ENCODE results near the gene ST3GAL6. TPM values are rescaled to one million over a fixed set of nuclear protein-coding genes. Genes with fewer than 3 reads are reported as not detected.

ST3GAL6 gene
- total and polyA plus RNA-seq, 2 of the 13 experiments (the other 11 are each of a cell fraction or from before 2014, with no cell fraction given), result 17.5 to 23.2 TPM

- TF ChIP-seq, protein P1, sequence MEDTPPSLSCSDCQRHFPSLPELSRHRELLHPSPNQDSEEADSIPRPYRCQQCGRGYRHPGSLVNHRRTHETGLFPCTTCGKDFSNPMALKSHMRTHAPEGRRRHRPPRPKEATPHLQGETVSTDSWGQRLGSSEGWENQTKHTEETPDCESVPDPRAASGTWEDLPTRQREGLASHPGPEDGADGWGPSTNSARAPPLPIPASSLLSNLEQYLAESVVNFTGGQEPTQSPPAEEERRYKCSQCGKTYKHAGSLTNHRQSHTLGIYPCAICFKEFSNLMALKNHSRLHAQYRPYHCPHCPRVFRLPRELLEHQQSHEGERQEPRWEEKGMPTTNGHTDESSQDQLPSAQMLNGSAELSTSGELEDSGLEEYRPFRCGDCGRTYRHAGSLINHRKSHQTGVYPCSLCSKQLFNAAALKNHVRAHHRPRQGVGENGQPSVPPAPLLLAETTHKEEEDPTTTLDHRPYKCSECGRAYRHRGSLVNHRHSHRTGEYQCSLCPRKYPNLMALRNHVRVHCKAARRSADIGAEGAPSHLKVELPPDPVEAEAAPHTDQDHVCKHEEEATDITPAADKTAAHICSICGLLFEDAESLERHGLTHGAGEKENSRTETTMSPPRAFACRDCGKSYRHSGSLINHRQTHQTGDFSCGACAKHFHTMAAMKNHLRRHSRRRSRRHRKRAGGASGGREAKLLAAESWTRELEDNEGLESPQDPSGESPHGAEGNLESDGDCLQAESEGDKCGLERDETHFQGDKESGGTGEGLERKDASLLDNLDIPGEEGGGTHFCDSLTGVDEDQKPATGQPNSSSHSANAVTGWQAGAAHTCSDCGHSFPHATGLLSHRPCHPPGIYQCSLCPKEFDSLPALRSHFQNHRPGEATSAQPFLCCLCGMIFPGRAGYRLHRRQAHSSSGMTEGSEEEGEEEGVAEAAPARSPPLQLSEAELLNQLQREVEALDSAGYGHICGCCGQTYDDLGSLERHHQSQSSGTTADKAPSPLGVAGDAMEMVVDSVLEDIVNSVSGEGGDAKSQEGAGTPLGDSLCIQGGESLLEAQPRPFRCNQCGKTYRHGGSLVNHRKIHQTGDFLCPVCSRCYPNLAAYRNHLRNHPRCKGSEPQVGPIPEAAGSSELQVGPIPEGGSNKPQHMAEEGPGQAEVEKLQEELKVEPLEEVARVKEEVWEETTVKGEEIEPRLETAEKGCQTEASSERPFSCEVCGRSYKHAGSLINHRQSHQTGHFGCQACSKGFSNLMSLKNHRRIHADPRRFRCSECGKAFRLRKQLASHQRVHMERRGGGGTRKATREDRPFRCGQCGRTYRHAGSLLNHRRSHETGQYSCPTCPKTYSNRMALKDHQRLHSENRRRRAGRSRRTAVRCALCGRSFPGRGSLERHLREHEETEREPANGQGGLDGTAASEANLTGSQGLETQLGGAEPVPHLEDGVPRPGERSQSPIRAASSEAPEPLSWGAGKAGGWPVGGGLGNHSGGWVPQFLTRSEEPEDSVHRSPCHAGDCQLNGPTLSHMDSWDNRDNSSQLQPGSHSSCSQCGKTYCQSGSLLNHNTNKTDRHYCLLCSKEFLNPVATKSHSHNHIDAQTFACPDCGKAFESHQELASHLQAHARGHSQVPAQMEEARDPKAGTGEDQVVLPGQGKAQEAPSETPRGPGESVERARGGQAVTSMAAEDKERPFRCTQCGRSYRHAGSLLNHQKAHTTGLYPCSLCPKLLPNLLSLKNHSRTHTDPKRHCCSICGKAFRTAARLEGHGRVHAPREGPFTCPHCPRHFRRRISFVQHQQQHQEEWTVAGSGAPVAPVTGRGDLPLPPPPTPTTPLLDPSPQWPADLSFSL (CRISPR knock-in tag; IDR thresholded peaks at IDR 0.05), result peak; percentile 46; the same call in 1 of the 2 replicates
- TF ChIP-seq JUND (CRISPR knock-in tag; IDR thresholded peaks at IDR 0.05) (0 out of 2 replicates have a peak, but pooled peaks have one; percentile 42), PATZ1 (CRISPR knock-in tag; IDR thresholded peaks at IDR 0.05) (0 out of 2 replicates have a peak, but pooled peaks have one; percentile 36), ZBTB1 (CRISPR knock-in tag; IDR thresholded peaks at IDR 0.05; ENCODE audit: borderline replicate concordance) (no peak), SOX5 (CRISPR knock-in tag; IDR thresholded peaks at IDR 0.05; ENCODE audit: borderline replicate concordance) (peak; percentile 64; the same call in 1 of the 2 replicates), ZNF496 (CRISPR knock-in tag; IDR thresholded peaks at IDR 0.05; ENCODE audit: insufficient replicate concordance) (no peak), ASH2L (IDR thresholded peaks at IDR 0.05; ENCODE audit: insufficient read length, low read depth, low read length) (peak; percentile 35), AKAP8 (CRISPR knock-in tag; IDR thresholded peaks at IDR 0.05) (no peak), TP53 (CRISPR knock-in tag; conservative IDR thresholded peaks at IDR 0.05) (no peak), FOXP4 (CRISPR knock-in tag; IDR thresholded peaks at IDR 0.05) (peak; percentile 61), NR2C2 (CRISPR knock-in tag; IDR thresholded peaks at IDR 0.05; ENCODE audit: borderline replicate concordance) (no peak), ZNF264 (CRISPR knock-in tag; IDR thresholded peaks at IDR 0.05) (0 out of 2 replicates have a peak, but pooled peaks have one; percentile 10)
- TF ChIP-seq, protein P2, sequence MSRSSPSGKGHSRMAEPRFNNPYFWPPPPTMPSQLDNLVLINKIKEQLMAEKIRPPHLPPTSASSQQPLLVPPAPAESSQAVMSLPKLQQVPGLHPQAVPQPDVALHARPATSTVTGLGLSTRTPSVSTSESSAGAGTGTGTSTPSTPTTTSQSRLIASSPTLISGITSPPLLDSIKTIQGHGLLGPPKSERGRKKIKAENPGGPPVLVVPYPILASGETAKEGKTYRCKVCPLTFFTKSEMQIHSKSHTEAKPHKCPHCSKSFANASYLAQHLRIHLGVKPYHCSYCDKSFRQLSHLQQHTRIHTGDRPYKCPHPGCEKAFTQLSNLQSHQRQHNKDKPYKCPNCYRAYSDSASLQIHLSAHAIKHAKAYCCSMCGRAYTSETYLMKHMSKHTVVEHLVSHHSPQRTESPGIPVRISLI (CRISPR knock-in tag; IDR thresholded peaks at IDR 0.05; ENCODE audit: borderline replicate concordance), result peak; percentile 49; the same call in 1 of the 2 replicates
Measured at GRCh38 chr3:98782824-98783500, 19.8 kb downstream of the ST3GAL6 start (continued).
